IMR-90 (cell line): ENCODE data around the gene NEURL1. TPM values are rescaled to one million over a fixed set of nuclear protein-coding genes. Genes with fewer than 3 reads are reported as not detected.

Source experiments
- ATAC-seq: fragments of 200-7000 bp; cut with Tn5 transposase; 2 replicates; pipeline ENCODE4 v1.9.1; 2020; ENCODE audit warnings: low read depth, mild to moderate bottlenecking, moderate library complexity
- BruUV-seq: library from RNA; stranded (reverse); fragments of 400-500 nt; replicated peaks from 2 replicates; lab custom pipeline; 2021; lab: Mats Ljungman, UMichigan
- CTCF ChIA-PET: fragments of 300-600 bp; formaldehyde crosslinking; extraction: SDS; loops from one replicate; lab custom pipeline; 2021; ENCODE audit warnings: antibody characterized with exemption; lab: Yijun Ruan, JAX
- POLR2A ChIA-PET: fragments of 300-600 bp; sonication (Branson Sonifier 250); formaldehyde crosslinking; loops from one replicate; lab custom pipeline; 2022; ENCODE audit warnings: antibody characterized with exemption; ENCODE audit not compliant: unreplicated experiment; lab: Charles Lee
- DNase-seq: peaks from one replicate; pipeline ENCODE4 v3.0.0; 2013
- H2AFZ ChIP-seq: replicated peaks from 2 replicates; pipeline ENCODE3; 2013; ENCODE audit warnings: low read length, mild to moderate bottlenecking; ENCODE audit not compliant: poor library complexity
- H2AK5ac ChIP-seq: 2 replicates; pipeline ENCODE4 v1.6.1; 2013; ENCODE audit warnings: low read depth, low read length, inconsistent platforms
- H2AK9ac ChIP-seq: replicated peaks from 2 replicates; pipeline ENCODE3; 2013; ENCODE audit warnings: mild to moderate bottlenecking, low read depth, low read length, moderate library complexity; ENCODE audit not compliant: poor library complexity
- H2BK120ac ChIP-seq: 2 replicates; pipeline ENCODE4 v1.6.1; 2013; ENCODE audit warnings: low read depth, low read length, inconsistent platforms
- H2BK15ac ChIP-seq: 3 replicates; pipeline ENCODE4 v1.6.1; 2013; ENCODE audit warnings: low read depth, low read length, inconsistent platforms
- H2BK20ac ChIP-seq: 2 replicates; pipeline ENCODE4 v1.6.1; 2013; ENCODE audit warnings: low read depth, mild to moderate bottlenecking, inconsistent platforms, low read length, moderate library complexity
- H2BK5ac ChIP-seq: 2 replicates; pipeline ENCODE4 v1.6.1; 2013; ENCODE audit warnings: mild to moderate bottlenecking, low read depth, low read length, inconsistent platforms; ENCODE audit not compliant: poor library complexity, severe bottlenecking
- H3K14ac ChIP-seq: replicated peaks from 2 replicates; pipeline ENCODE4 v1.6.1; 2013; ENCODE audit warnings: low read depth, low read length, inconsistent platforms
- H3K18ac ChIP-seq: 2 replicates; pipeline ENCODE4 v1.6.1; 2013; ENCODE audit warnings: low read depth, low read length, control low read depth
- H3K23ac ChIP-seq: 2 replicates; pipeline ENCODE4 v1.6.1; 2013; ENCODE audit warnings: low read depth, low read length, inconsistent platforms
- H3K27ac ChIP-seq: 2 replicates; pipeline ENCODE4 v1.5.1; 2013; ENCODE audit warnings: mild to moderate bottlenecking, control low read depth, low read length; ENCODE audit not compliant: insufficient read depth
- H3K27me3 ChIP-seq: 2 replicates; pipeline ENCODE4 v1.6.1; 2013; ENCODE audit warnings: low read length; ENCODE audit not compliant: control insufficient read depth, insufficient read depth
- H3K36me3 ChIP-seq: 2 replicates; pipeline ENCODE4 v1.6.1; 2013; ENCODE audit warnings: low read length, mixed read lengths; ENCODE audit not compliant: control insufficient read depth, insufficient read depth
- H3K4ac ChIP-seq: 2 replicates; pipeline ENCODE4 v1.6.1; 2013; ENCODE audit warnings: low read depth, low read length, inconsistent platforms
- H3K4me1 ChIP-seq: 2 replicates; pipeline ENCODE4 v1.6.1; 2013; ENCODE audit warnings: low read length, mixed read lengths; ENCODE audit not compliant: control insufficient read depth, insufficient read depth
- H3K4me2 ChIP-seq: 2 replicates; pipeline ENCODE4 v1.6.1; 2013; ENCODE audit warnings: low read depth, mild to moderate bottlenecking, control low read depth, low read length, moderate library complexity
- H3K4me3 ChIP-seq: 2 replicates; pipeline ENCODE4 v1.5.1; 2013; ENCODE audit warnings: low read depth, mild to moderate bottlenecking, control low read depth, low read length, moderate library complexity; ENCODE audit not compliant: insufficient read depth
- H3K56ac ChIP-seq: 2 replicates; pipeline ENCODE4 v1.6.1; 2013; ENCODE audit warnings: low read length, inconsistent platforms; ENCODE audit not compliant: insufficient read depth; ENCODE audit errors: extremely low read depth
- H3K79me1 ChIP-seq, 2 experiments: 2 replicates each; pipeline ENCODE4 v1.6.1; 2013; ENCODE audit warnings: low read length in 2 of 2, inconsistent platforms in 1 of 2, low read depth in 1 of 2
- H3K9ac ChIP-seq: 2 replicates; pipeline ENCODE4 v1.6.1; 2013; ENCODE audit warnings: low read depth, low read length, control low read depth
- H3K9me1 ChIP-seq: 2 replicates; pipeline ENCODE4 v1.6.1; 2013; ENCODE audit warnings: low read length, inconsistent platforms; ENCODE audit not compliant: insufficient read depth
- H3K9me3 ChIP-seq: 2 replicates; pipeline ENCODE4 v1.6.1; 2013; ENCODE audit warnings: low read length; ENCODE audit not compliant: control insufficient read depth, insufficient read depth
- H4K20me1 ChIP-seq: 2 replicates; pipeline ENCODE4 v1.6.1; 2013; ENCODE audit warnings: low read length, inconsistent platforms; ENCODE audit not compliant: insufficient read depth
- H4K5ac ChIP-seq: 2 replicates; pipeline ENCODE4 v1.6.1; 2013; ENCODE audit warnings: mild to moderate bottlenecking, low read depth, low read length, control low read depth
- H4K8ac ChIP-seq, 2 experiments: 2 replicates each; pipeline ENCODE4 v1.6.1; 2013; ENCODE audit warnings: low read depth in 2 of 2, low read length in 2 of 2, control low read depth in 1 of 2, inconsistent platforms in 1 of 2
- H4K91ac ChIP-seq: 2 replicates; pipeline ENCODE4 v1.6.1; 2013; ENCODE audit warnings: low read depth, low read length, inconsistent platforms; ENCODE audit not compliant: insufficient read depth
- BHLHE40 ChIP-seq: fragments of 150-350 bp; IDR thresholded peaks from 2 replicates; pipeline ENCODE4 v1.6.1; 2016; ENCODE audit warnings: mild to moderate bottlenecking, low read depth, low read length
- MXI1 ChIP-seq: IDR thresholded peaks from 2 replicates; pipeline ENCODE4 v1.6.1; 2012; ENCODE audit warnings: low read depth, mild to moderate bottlenecking, low read length, moderate library complexity, borderline replicate concordance
- POLR2A ChIP-seq: IDR thresholded peaks from 2 replicates; pipeline ENCODE4 v1.6.1; 2012; ENCODE audit warnings: mild to moderate bottlenecking, low read depth, low read length
- RAD21 ChIP-seq: IDR thresholded peaks from 2 replicates; pipeline ENCODE4 v1.6.1; 2012; ENCODE audit warnings: low read length, improper control_type of control experiment
- RCOR1 ChIP-seq: IDR thresholded peaks from 2 replicates; pipeline ENCODE4 v1.6.1; 2012; ENCODE audit warnings: mild to moderate bottlenecking, low read length, improper control_type of control experiment; ENCODE audit not compliant: insufficient replicate concordance
- WGBS, 2 experiments: methylation state at CpG; one replicate each; pipeline versions ENCODE4 v1.1.5 to v1.1.7; 2013; ENCODE audit warnings: missing lambda C conversion rate in 2 of 2; ENCODE audit not compliant: insufficient read length in 1 of 2; ENCODE audit errors: extremely low coverage in 2 of 2; 5-methylcytosine and 5-hydroxymethylcytosine counted together
- dilution Hi-C: fragments of 300-500 bp; cut with HindIII; formaldehyde crosslinking; loops from one replicate; pipeline ENCODE4 v1.14.3; 2018; ENCODE audit warnings: low sequenced_read_pairs; ENCODE audit not compliant: unreplicated experiment
- in situ Hi-C: fragments of 300-500 bp; cut with MboI; formaldehyde crosslinking; loops from 3 replicates; pipeline ENCODE4 v1.14.3; 2019; ENCODE audit warnings: low sequenced_read_pairs, inconsistent platforms, mixed read lengths
- intact Hi-C: fragments of 100-400 bp; cut with micrococcal nuclease; formaldehyde crosslinking; loops from 2 replicates; pipeline ENCODE4 v1.10.0; 2022
- polyA plus RNA-seq, 3 experiments: library from polyadenylated mRNA; depleted of rRNA; stranded (reverse); fragments of >200 nt; gene quantifications; 2 replicates each; pipeline ENCODE4 v1.2.3, GENCODE V29; 2012; ENCODE audit warnings: low replicate concordance in 1 of 3
- total RNA-seq: library from RNA; depleted of rRNA; stranded (reverse); fragments of >200 nt; gene quantifications from 2 replicates; pipeline ENCODE4 v1.2.3, GENCODE V29; 2012
- TF ChIP-seq, protein P1 (sequence below): fragments of 150-350 bp; IDR thresholded peaks from 2 replicates; pipeline ENCODE4 v1.6.1; 2017; ENCODE audit warnings: mild to moderate bottlenecking, antibody characterized with exemption, low read length, low read depth

The NEURL1 gene
- total and polyA plus RNA-seq, 2 of the 4 experiments (the other 2 are of a cell fraction), result 0.36 to 0.82 TPM

- no peak overlapping the region for H3K56ac ChIP-seq
- no peak overlapping the region for H2BK20ac ChIP-seq
- no peak overlapping the region for H2BK15ac ChIP-seq
- H3K79me1 ChIP-seq, result no peaks in the 10 kb centered on the region
- dilution Hi-C loops (no loop called here), in situ Hi-C loops (no loop called here), intact Hi-C loops (no loop called here)
- no peak overlapping the region for H2AFZ ChIP-seq
- no peaks in the 10 kb centered on the region for H3K36me3 ChIP-seq
- no peak overlapping the region for H3K18ac ChIP-seq
- no peaks in the 10 kb centered on the region; the same call in 1 of the 2 replicates for H3K9me1 ChIP-seq
- no peak overlapping the region for H2BK5ac ChIP-seq
- peaks cover 73% of the 10 kb centered on the region for H3K27me3 ChIP-seq
- 0 out of 2 replicates have a peak, but pooled peaks cover 2% of the 10 kb centered on the region for H3K4me1 ChIP-seq
- BruUV-seq, result no TSS peak
- H4K5ac ChIP-seq, result no peak overlapping the region
- H3K23ac ChIP-seq, result no peak overlapping the region
- CTCF ChIA-PET, result no interaction called here
- ATAC-seq, result no peak
- no peak overlapping the region for H3K4ac ChIP-seq
- DNase-seq, result no peak
- no peaks in the 10 kb centered on the region for H3K9me3 ChIP-seq
- H2BK120ac ChIP-seq, result no peak overlapping the region
- POLR2A ChIA-PET, result no interaction called here
- no peak overlapping the region for H3K4me2 ChIP-seq
- TF ChIP-seq, protein P1, sequence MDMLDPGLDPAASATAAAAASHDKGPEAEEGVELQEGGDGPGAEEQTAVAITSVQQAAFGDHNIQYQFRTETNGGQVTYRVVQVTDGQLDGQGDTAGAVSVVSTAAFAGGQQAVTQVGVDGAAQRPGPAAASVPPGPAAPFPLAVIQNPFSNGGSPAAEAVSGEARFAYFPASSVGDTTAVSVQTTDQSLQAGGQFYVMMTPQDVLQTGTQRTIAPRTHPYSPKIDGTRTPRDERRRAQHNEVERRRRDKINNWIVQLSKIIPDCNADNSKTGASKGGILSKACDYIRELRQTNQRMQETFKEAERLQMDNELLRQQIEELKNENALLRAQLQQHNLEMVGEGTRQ, result no peak
- TF ChIP-seq POLR2A (no peak), RCOR1 (no peak), MXI1 (no peak), BHLHE40 (no peak), RAD21 (no peak)
- no peak overlapping the region for H4K8ac ChIP-seq
- H3K27ac ChIP-seq, result no peak overlapping the region
- H3K9ac ChIP-seq, result no peak overlapping the region
- H4K20me1 ChIP-seq, result peaks cover 41% of the 10 kb centered on the region; the same call in 1 of the 2 replicates
- no peak overlapping the region for H2AK9ac ChIP-seq
- WGBS, 2 experiments, result no CpG with 5 or more reads among the region's 4 CpGs
- no peak overlapping the region for H3K14ac ChIP-seq
- no peak overlapping the region for H3K4me3 ChIP-seq
- H4K91ac ChIP-seq, result no peak overlapping the region
- no peak overlapping the region for H2AK5ac ChIP-seq
These were observed 12.6 kb downstream of the NEURL1 start for GRCh38 chr10:103506061-103506460.
